ENCODE data around the gene FAM53B.

The FAM53B gene

GRCh38 chr10:124604214-124605000 is 139.8 kb downstream of the FAM53B start:
- TF ChIP-seq CTCF (IDR thresholded peaks at IDR 0.05), result no peak
- Histone ChIP-seq H3K27ac (peak overlapping the region in 1 of 2 donors; percentile 7), H3K4me3 (no peak overlapping the region)
- DNase-seq (ENCODE audit: low spot score), result no peak

GRCh38 chr10:124603376-124604213 is 140.6 kb downstream of the FAM53B start:
- no peak for TF ChIP-seq CTCF (IDR thresholded peaks at IDR 0.05)
- DNase-seq (ENCODE audit: low spot score), result no peak
- H3K27ac ChIP-seq, result no peak overlapping the region
- no peak overlapping the region for H3K4me3 ChIP-seq

- Histone ChIP-seq H3K27ac (no peak overlapping the region), H3K4me3 (no peak overlapping the region)
- no peak for DNase-seq (ENCODE audit: low spot score)
- no peak for TF ChIP-seq CTCF (IDR thresholded peaks at IDR 0.05)
Observed at GRCh38 chr10:124602646-124603365, 141.4 kb downstream of the FAM53B start.

GRCh38 chr10:124602121-124602561 is 142.0 kb downstream of the FAM53B start:
- no peak overlapping the region for H3K4me3 ChIP-seq
- no peak overlapping the region for H3K27ac ChIP-seq
- no peak for TF ChIP-seq CTCF (IDR thresholded peaks at IDR 0.05)
- no peak for DNase-seq (ENCODE audit: low spot score)

- DNase-seq (ENCODE audit: low spot score), result no peak
- no peak overlapping the region for H3K4me3 ChIP-seq
- no peak for TF ChIP-seq CTCF (IDR thresholded peaks at IDR 0.05)
- H3K27ac ChIP-seq, result no peak overlapping the region
Observed at GRCh38 chr10:124601431-124602120, 142.6 kb downstream of the FAM53B start.

- DNase-seq (ENCODE audit: low spot score), result no peak
- no peak for TF ChIP-seq CTCF (IDR thresholded peaks at IDR 0.05)
- Histone ChIP-seq H3K27ac (no peak overlapping the region), H3K4me3 (no peak overlapping the region)
Observed at GRCh38 chr10:124601016-124601415, 143.2 kb downstream of the FAM53B start.
